Peyer's patch (tissue), 4 donors: ENCODE data around the gene SKOR1. TPM values are rescaled to one million over a fixed set of nuclear protein-coding genes. Genes with fewer than 3 reads are reported as not detected.

Source experiments
- DNase-seq, 3 donors: peaks; one replicate each; pipeline ENCODE4 v3.0.0-alpha.2; 2017 to 2019
- H3K27ac ChIP-seq, 4 donors: fragments of 200-600 bp; sonication (generic); one replicate each; pipeline ENCODE4 v1.5.1; 2016 to 2019
- H3K27me3 ChIP-seq, 2 donors: fragments of 200-600 bp; sonication (generic); one replicate each; pipeline ENCODE4 v1.5.1; 2019
- H3K36me3 ChIP-seq, 3 donors: fragments of 200-600 bp; sonication (generic); one replicate each; pipeline ENCODE4 v1.5.1; 2016 to 2019
- H3K4me1 ChIP-seq, 4 donors: fragments of 200-600 bp; sonication (generic); one replicate each; pipeline ENCODE4 v1.5.1; 2016 to 2019
- H3K4me3 ChIP-seq, 4 donors: fragments of 200-600 bp; sonication (generic); 1 replicate in 3 of 4; 2 replicates in 1 of 4; pipeline ENCODE4 v1.5.1; 2016 to 2019; ENCODE audit warnings: mild to moderate bottlenecking in 1 of 4
- H3K9me3 ChIP-seq, 4 donors: fragments of 200-600 bp; sonication (generic); one replicate each; pipeline ENCODE4 v1.5.1; 2016 to 2019; ENCODE audit warnings: mild to moderate bottlenecking in 1 of 4
- CTCF ChIP-seq, 6 experiments: fragments of 450-650 bp in 4 of 6; fragments of 200-600 bp in 2 of 6; sonication (generic) in 1 of 6; IDR thresholded peaks; one replicate each; pipeline ENCODE4 v1.5.1; 2017 to 2019; ENCODE audit warnings: antibody characterized with exemption in 6 of 6, mild to moderate bottlenecking in 3 of 6, moderate library complexity in 1 of 6
- POLR2A ChIP-seq, 2 donors: fragments of 450-650 bp; IDR thresholded peaks; one replicate each; pipeline ENCODE4 v1.5.1; 2017; ENCODE audit warnings: antibody characterized with exemption in 2 of 2, mild to moderate bottlenecking in 2 of 2, moderate library complexity in 2 of 2
- total RNA-seq, 4 donors: library from RNA; depleted of rRNA; stranded (reverse); fragments of >200 nt; gene quantifications; one replicate each; pipeline ENCODE4 v1.1.0, GENCODE V29; 2016

The SKOR1 gene
- total RNA-seq, 4 donors from 2014 or later, result 1.2 to 5.0 (median 1.6) TPM

- no peak for TF ChIP-seq POLR2A (IDR thresholded peaks at IDR 0.05)
- no peak for TF ChIP-seq CTCF (IDR thresholded peaks at IDR 0.05)
- H3K27ac ChIP-seq, result no peak overlapping the region
- no peaks in the 10 kb centered on the region for H3K36me3 ChIP-seq
- no peaks in the 10 kb centered on the region for H3K4me1 ChIP-seq
- H3K4me3 ChIP-seq, result no peak overlapping the region
- H3K27me3 ChIP-seq, result no peaks in the 10 kb centered on the region
- H3K9me3 ChIP-seq, result peaks cover 0 to 8% (median 0%) of the 10 kb centered on the region in 4 donors
- DNase-seq, result no peak
Observed at GRCh38 chr15:67870868-67871408, 45.6 kb downstream of the SKOR1 start.

- Histone ChIP-seq H3K36me3 (no peaks in the 10 kb centered on the region), H3K4me3 (no peak overlapping the region), H3K27ac (no peak overlapping the region), H3K27me3 (no peaks in the 10 kb centered on the region), H3K9me3 (peaks cover 0 to 8% (median 0%) of the 10 kb centered on the region in 4 donors), H3K4me1 (no peaks in the 10 kb centered on the region)
- TF ChIP-seq POLR2A (IDR thresholded peaks at IDR 0.05) (no peak), CTCF (IDR thresholded peaks at IDR 0.05) (no peak)
- no peak for DNase-seq
Observed at GRCh38 chr15:67873777-67874176, 48.5 kb downstream of the SKOR1 start.

GRCh38 chr15:67878712-67879206, 53.5 kb downstream of the SKOR1 start:
- DNase-seq, result no peak
- Histone ChIP-seq H3K9me3 (no peaks in the 10 kb centered on the region), H3K36me3 (no peaks in the 10 kb centered on the region), H3K27ac (no peak overlapping the region), H3K4me1 (peaks cover 0 to 10% (median 0%) of the 10 kb centered on the region in 4 donors), H3K27me3 (no peaks in the 10 kb centered on the region), H3K4me3 (no peak overlapping the region)
- no peak for TF ChIP-seq POLR2A (IDR thresholded peaks at IDR 0.05)
- TF ChIP-seq CTCF (IDR thresholded peaks at IDR 0.05), result no peak

- H3K4me3 ChIP-seq, result no peak overlapping the region
- H3K36me3 ChIP-seq, result no peaks in the 10 kb centered on the region
- no peaks in the 10 kb centered on the region for H3K27me3 ChIP-seq
- no peak for TF ChIP-seq POLR2A (IDR thresholded peaks at IDR 0.05)
- TF ChIP-seq CTCF (IDR thresholded peaks at IDR 0.05), result no peak
- no peak for DNase-seq
- H3K4me1 ChIP-seq, result peaks cover 0 to 16% (median 0%) of the 10 kb centered on the region in 4 donors
- no peak overlapping the region for H3K27ac ChIP-seq
- no peaks in the 10 kb centered on the region for H3K9me3 ChIP-seq
Observed at GRCh38 chr15:67879440-67880129, 54.3 kb downstream of the SKOR1 start.

GRCh38 chr15:67880651-67881182, 55.4 kb downstream of the SKOR1 start:
- Histone ChIP-seq H3K27ac (no peak overlapping the region), H3K9me3 (no peaks in the 10 kb centered on the region), H3K27me3 (no peaks in the 10 kb centered on the region), H3K36me3 (no peaks in the 10 kb centered on the region), H3K4me3 (no peak overlapping the region), H3K4me1 (peaks cover 0 to 22% (median 0%) of the 10 kb centered on the region in 4 donors)
- no peak for DNase-seq
- TF ChIP-seq CTCF (IDR thresholded peaks at IDR 0.05), result no peak
- no peak for TF ChIP-seq POLR2A (IDR thresholded peaks at IDR 0.05)
